ENCODE data around the gene ZNF335.

The ZNF335 gene

GRCh38 chr20:46014517-46015396 is 42.8 kb upstream of the ZNF335 start:
- Histone ChIP-seq H4K20me1 (ENCODE audit: insufficient read depth, low read length, poor library complexity, severe bottlenecking) (no peaks in the 10 kb centered on the region), H3K9me3 (ENCODE audit: insufficient read depth, low read depth, low read length) (no peaks in the 10 kb centered on the region), H3K27me3 (ENCODE audit: insufficient read depth, low read length, poor library complexity, severe bottlenecking) (no peaks in the 10 kb centered on the region), H2AFZ (ENCODE audit: low read length) (peak overlapping the region; percentile 42; the same call in 1 of the 2 replicates), H3K9me2 (replicated peaks; ENCODE audit: low read depth, low read length) (no peaks in the 10 kb centered on the region), H3K9ac (ENCODE audit: low read depth, low read length, poor library complexity, severe bottlenecking) (no peak overlapping the region), H3K4me1 (ENCODE audit: insufficient read depth, low read length, poor library complexity, severe bottlenecking) (peaks cover 8% of the 10 kb centered on the region), H3K36me3 (ENCODE audit: insufficient read depth, low read length) (no peaks in the 10 kb centered on the region), H3F3A (ENCODE audit: low read depth) (no peaks in the 10 kb centered on the region), H3K4me3 (ENCODE audit: low read length, poor library complexity, severe bottlenecking) (peak overlapping the region; percentile 71), H3K79me2 (ENCODE audit: insufficient read depth, low read length) (no peaks in the 10 kb centered on the region), H3K4me2 (ENCODE audit: low read depth, low read length, poor library complexity, severe bottlenecking) (peak overlapping the region; percentile 82)
- TF ChIP-seq, protein P1, sequence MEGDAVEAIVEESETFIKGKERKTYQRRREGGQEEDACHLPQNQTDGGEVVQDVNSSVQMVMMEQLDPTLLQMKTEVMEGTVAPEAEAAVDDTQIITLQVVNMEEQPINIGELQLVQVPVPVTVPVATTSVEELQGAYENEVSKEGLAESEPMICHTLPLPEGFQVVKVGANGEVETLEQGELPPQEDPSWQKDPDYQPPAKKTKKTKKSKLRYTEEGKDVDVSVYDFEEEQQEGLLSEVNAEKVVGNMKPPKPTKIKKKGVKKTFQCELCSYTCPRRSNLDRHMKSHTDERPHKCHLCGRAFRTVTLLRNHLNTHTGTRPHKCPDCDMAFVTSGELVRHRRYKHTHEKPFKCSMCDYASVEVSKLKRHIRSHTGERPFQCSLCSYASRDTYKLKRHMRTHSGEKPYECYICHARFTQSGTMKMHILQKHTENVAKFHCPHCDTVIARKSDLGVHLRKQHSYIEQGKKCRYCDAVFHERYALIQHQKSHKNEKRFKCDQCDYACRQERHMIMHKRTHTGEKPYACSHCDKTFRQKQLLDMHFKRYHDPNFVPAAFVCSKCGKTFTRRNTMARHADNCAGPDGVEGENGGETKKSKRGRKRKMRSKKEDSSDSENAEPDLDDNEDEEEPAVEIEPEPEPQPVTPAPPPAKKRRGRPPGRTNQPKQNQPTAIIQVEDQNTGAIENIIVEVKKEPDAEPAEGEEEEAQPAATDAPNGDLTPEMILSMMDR (conservative IDR thresholded peaks at IDR 0.05; ENCODE audit: low read length) = no peak
- TF ChIP-seq EZH2phosphoT487 (IDR thresholded peaks at IDR 0.05; ENCODE audit: borderline replicate concordance) = no peak

DNA sequence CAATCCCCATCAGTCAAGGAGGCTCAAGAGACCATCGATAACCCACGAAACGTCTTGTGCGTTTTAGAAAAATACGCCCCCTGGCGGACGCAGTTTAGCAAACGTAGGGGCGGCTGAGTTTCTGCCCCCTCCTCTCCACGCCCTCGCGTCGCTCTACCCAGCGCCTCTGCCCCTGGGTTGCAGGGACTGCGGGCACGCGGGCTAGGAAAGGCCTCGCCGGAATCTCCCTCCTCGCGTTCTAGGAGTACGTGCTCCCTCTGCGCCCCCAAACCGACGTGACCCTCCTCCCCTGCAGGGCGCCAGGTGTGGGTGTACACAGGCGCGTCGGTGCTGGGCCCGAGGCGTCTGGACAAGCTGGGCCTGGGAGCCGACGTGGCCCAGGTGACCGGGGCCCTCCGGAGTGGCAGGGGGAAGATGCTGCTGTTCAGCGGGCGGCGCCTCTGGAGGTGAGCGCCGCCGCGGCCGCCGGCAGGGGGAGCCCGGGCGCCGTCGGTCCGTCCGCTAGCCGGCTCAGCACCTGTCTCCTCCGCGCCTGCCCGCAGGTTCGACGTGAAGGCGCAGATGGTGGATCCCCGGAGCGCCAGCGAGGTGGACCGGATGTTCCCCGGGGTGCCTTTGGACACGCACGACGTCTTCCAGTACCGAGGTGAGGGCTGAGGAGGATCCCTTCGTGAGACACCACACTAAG is 42.0 kb upstream of the ZNF335 start:
- peak overlapping the region; percentile 85 for H2AFZ ChIP-seq (ENCODE audit: low read length)
- H3K27me3 ChIP-seq (ENCODE audit: insufficient read depth, low read length, poor library complexity, severe bottlenecking) = no peaks in the 10 kb centered on the region
- no peaks in the 10 kb centered on the region for H3K9me2 ChIP-seq (replicated peaks; ENCODE audit: low read depth, low read length)
- no peaks in the 10 kb centered on the region for H3F3A ChIP-seq (ENCODE audit: low read depth)
- H3K4me1 ChIP-seq (ENCODE audit: insufficient read depth, low read length, poor library complexity, severe bottlenecking) = peaks cover 12% of the 10 kb centered on the region
- no peaks in the 10 kb centered on the region for H4K20me1 ChIP-seq (ENCODE audit: insufficient read depth, low read length, poor library complexity, severe bottlenecking)
- H3K36me3 ChIP-seq (ENCODE audit: insufficient read depth, low read length) = no peaks in the 10 kb centered on the region
- no peak for TF ChIP-seq EZH2phosphoT487 (IDR thresholded peaks at IDR 0.05; ENCODE audit: borderline replicate concordance)
- TF ChIP-seq, protein P1 (conservative IDR thresholded peaks at IDR 0.05; ENCODE audit: low read length) = peak; percentile 86
- H3K4me2 ChIP-seq (ENCODE audit: low read depth, low read length, poor library complexity, severe bottlenecking) = peak overlapping the region; percentile 82
- H3K9me3 ChIP-seq (ENCODE audit: insufficient read depth, low read depth, low read length) = no peaks in the 10 kb centered on the region
- peak overlapping the region; percentile 71 for H3K4me3 ChIP-seq (ENCODE audit: low read length, poor library complexity, severe bottlenecking)
- no peaks in the 10 kb centered on the region for H3K79me2 ChIP-seq (ENCODE audit: insufficient read depth, low read length)
- no peak overlapping the region for H3K9ac ChIP-seq (ENCODE audit: low read depth, low read length, poor library complexity, severe bottlenecking)

- H4K20me1 ChIP-seq (ENCODE audit: insufficient read depth, low read length, poor library complexity, severe bottlenecking) = no peaks in the 10 kb centered on the region
- H3K4me1 ChIP-seq (ENCODE audit: insufficient read depth, low read length, poor library complexity, severe bottlenecking) = peaks cover 18% of the 10 kb centered on the region
- no peak overlapping the region for H3K4me3 ChIP-seq (ENCODE audit: low read length, poor library complexity, severe bottlenecking)
- H3K9me3 ChIP-seq (ENCODE audit: insufficient read depth, low read depth, low read length) = no peaks in the 10 kb centered on the region
- peak overlapping the region; percentile 82 for H3K4me2 ChIP-seq (ENCODE audit: low read depth, low read length, poor library complexity, severe bottlenecking)
- H3K36me3 ChIP-seq (ENCODE audit: insufficient read depth, low read length) = no peaks in the 10 kb centered on the region
- H3K27me3 ChIP-seq (ENCODE audit: insufficient read depth, low read length, poor library complexity, severe bottlenecking) = no peaks in the 10 kb centered on the region
- no peak for TF ChIP-seq EZH2phosphoT487 (IDR thresholded peaks at IDR 0.05; ENCODE audit: borderline replicate concordance)
- TF ChIP-seq, protein P1 (conservative IDR thresholded peaks at IDR 0.05; ENCODE audit: low read length) = no peak
- H2AFZ ChIP-seq (ENCODE audit: low read length) = peak overlapping the region; percentile 85
- H3K9me2 ChIP-seq (replicated peaks; ENCODE audit: low read depth, low read length) = no peaks in the 10 kb centered on the region
- no peaks in the 10 kb centered on the region for H3K79me2 ChIP-seq (ENCODE audit: insufficient read depth, low read length)
- H3K9ac ChIP-seq (ENCODE audit: low read depth, low read length, poor library complexity, severe bottlenecking) = no peak overlapping the region
- no peaks in the 10 kb centered on the region for H3F3A ChIP-seq (ENCODE audit: low read depth)
Observed at GRCh38 chr20:46013322-46013828, 41.4 kb upstream of the ZNF335 start.

Data from Loucy (cell line).